Upper lobe of left lung (tissue), 4 donors: ENCODE results near the gene MAD1L1.

ENCODE experiments used
- CTCF ChIP-seq, 6 experiments: fragments of 450-650 bp in 4 of 6; fragments of 200-600 bp in 2 of 6; sonication (generic) in 2 of 6; IDR thresholded peaks; one replicate each; pipeline ENCODE4 v1.5.1; 2016 to 2019; ENCODE audit warnings: antibody characterized with exemption in 6 of 6
- POLR2AphosphoS5 ChIP-seq, 2 donors: sonication (generic); formaldehyde crosslinking; IDR thresholded peaks; one replicate each; pipeline ENCODE4 v1.5.1; 2017; ENCODE audit warnings: antibody characterized with exemption in 2 of 2

DNA sequence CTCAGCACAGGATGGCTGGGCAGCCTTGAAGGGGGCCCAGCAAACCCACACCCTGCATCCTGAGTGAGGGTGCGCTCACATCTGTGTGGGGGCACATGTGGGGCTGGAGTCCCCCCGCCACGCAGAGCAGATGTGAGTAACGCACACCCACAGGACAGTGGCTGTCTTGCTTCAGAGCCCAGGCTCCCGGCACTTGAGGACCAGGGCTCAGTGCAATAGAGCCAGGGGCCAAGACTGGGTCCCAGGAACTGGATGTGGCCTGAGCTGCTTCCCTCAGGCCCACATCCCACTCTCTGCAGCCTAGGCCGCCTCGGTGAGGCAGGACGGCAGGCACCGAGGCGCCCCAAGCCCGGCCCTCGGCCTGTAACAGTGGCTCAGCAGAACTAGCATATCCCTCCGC, 159.9 kb downstream of the MAD1L1 start:
- TF ChIP-seq CTCF (IDR thresholded peaks at IDR 0.05) (no peak), POLR2AphosphoS5 (IDR thresholded peaks at IDR 0.05) (no peak)
